ENCODE results near the gene IFT22. TPM values are rescaled to one million over a fixed set of nuclear protein-coding genes. Genes with fewer than 3 reads are reported as not detected.

The IFT22 gene
- total and polyA plus RNA-seq, 2 donors from 2014 or later = 42.5 to 92.7 TPM

DNA sequence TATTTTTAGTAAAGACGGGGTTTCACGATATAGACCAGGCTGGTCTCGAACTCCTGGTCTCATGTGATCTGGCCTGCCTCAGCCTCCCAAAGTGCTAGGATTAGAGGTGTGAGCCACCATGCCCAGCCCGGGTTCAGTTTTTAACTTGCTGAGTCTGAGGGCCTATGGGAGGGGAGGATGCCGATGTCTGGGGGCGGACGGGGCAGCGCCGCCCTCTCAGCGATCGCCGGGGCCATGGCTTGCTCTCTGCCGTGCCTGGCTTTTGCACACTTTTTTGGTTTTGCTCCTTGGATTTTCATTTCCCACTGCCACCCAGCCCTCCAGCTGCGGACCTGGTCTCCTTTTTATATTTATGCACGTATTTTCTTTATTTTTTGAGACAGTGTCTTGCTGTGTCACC, 25.9 kb upstream of the IFT22 start:
- intact Hi-C loops (cut with DNase I) = no loop called here
- Histone ChIP-seq H3K36me3 (ENCODE audit: control insufficient read depth in 2 of 3, insufficient read depth in 3 of 3, low read length in 3 of 3) (no peaks in the 10 kb centered on the region), H3K27me3 (ENCODE audit: control insufficient read depth, insufficient read depth, low read length) (no peaks in the 10 kb centered on the region), H3K4me1 (ENCODE audit: control insufficient read depth in 2 of 3, insufficient read depth in 2 of 3, low read depth in 1 of 3, low read length in 3 of 3) (no peaks in the 10 kb centered on the region), H3K4me3 (ENCODE audit: low read length in 3 of 3) (no peak overlapping the region), H3K27ac (ENCODE audit: low read depth in 2 of 2, low read length in 2 of 2) (no peak overlapping the region), H3K9me3 (ENCODE audit: control insufficient read depth in 2 of 3, insufficient read depth in 1 of 3, low read length in 3 of 3) (no peaks in the 10 kb centered on the region), H3K9ac (ENCODE audit: low read length in 3 of 3) (no peak overlapping the region)
- no peak for DNase-seq
- no peak for FAIRE-seq
- TF ChIP-seq, protein P1, sequence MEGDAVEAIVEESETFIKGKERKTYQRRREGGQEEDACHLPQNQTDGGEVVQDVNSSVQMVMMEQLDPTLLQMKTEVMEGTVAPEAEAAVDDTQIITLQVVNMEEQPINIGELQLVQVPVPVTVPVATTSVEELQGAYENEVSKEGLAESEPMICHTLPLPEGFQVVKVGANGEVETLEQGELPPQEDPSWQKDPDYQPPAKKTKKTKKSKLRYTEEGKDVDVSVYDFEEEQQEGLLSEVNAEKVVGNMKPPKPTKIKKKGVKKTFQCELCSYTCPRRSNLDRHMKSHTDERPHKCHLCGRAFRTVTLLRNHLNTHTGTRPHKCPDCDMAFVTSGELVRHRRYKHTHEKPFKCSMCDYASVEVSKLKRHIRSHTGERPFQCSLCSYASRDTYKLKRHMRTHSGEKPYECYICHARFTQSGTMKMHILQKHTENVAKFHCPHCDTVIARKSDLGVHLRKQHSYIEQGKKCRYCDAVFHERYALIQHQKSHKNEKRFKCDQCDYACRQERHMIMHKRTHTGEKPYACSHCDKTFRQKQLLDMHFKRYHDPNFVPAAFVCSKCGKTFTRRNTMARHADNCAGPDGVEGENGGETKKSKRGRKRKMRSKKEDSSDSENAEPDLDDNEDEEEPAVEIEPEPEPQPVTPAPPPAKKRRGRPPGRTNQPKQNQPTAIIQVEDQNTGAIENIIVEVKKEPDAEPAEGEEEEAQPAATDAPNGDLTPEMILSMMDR (IDR thresholded peaks at IDR 0.05; ENCODE audit: borderline replicate concordance, extremely low read depth, insufficient read depth) = no peak

DNA sequence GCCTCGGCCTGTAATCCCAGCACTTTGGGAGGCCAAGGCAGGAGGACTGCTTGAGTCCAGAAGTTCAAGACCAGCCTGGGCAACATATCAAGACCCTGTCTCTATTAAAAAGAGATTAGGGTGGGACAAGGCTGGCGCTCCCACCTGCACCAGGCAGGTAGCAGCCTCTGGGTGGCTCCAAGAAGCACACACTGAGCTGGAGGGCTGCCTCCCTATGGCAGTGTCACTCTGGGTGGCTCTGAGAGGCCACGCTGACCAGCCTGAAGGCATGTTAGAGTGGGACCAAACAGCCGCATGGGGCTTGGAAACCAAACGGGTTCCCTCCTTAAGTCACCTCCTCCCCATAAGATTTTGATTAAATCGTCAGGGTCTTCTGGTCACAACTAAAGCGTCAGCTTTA, 21.3 kb upstream of the IFT22 start:
- Histone ChIP-seq H3K4me1 (ENCODE audit: control insufficient read depth in 2 of 3, insufficient read depth in 2 of 3, low read depth in 1 of 3, low read length in 3 of 3) (no peaks in the 10 kb centered on the region), H3K27ac (ENCODE audit: low read depth in 2 of 2, low read length in 2 of 2) (no peak overlapping the region), H3K36me3 (ENCODE audit: control insufficient read depth in 2 of 3, insufficient read depth in 3 of 3, low read length in 3 of 3) (no peaks in the 10 kb centered on the region), H3K4me3 (ENCODE audit: low read length in 3 of 3) (no peak overlapping the region), H3K27me3 (ENCODE audit: control insufficient read depth, insufficient read depth, low read length) (no peaks in the 10 kb centered on the region), H3K9me3 (ENCODE audit: control insufficient read depth in 2 of 3, insufficient read depth in 1 of 3, low read length in 3 of 3) (no peaks in the 10 kb centered on the region), H3K9ac (ENCODE audit: low read length in 3 of 3) (no peak overlapping the region)
- FAIRE-seq (no peak), DNase-seq (no peak)
- TF ChIP-seq, protein P1 (IDR thresholded peaks at IDR 0.05; ENCODE audit: borderline replicate concordance, extremely low read depth, insufficient read depth) = no peak
- intact Hi-C loops (cut with DNase I) = no loop called here

DNA sequence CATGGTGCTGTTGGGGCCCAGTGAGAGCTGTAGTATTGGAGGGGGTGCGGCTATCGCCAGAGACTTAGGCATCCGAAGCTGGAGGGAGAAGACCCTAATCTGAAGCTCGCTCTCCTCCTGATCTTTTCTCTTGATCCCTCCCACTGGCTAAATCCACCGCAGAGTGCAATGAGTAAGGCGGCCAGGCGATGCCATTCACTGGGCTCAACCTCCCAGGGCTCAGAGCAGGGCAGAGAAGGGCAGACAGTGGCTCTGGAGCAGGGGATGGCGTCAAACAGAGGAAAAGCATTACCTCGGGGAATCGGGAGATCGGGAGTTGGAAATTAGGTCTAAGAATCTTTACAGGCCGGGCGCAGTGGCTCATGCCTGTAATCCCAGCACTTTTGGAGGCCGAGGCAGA, 18.8 kb upstream of the IFT22 start:
- intact Hi-C loops (cut with DNase I) = no loop called here

More for the DNA sequence above, 18.8 kb upstream of the IFT22 start:
- TF ChIP-seq, protein P1 (IDR thresholded peaks at IDR 0.05; ENCODE audit: borderline replicate concordance, extremely low read depth, insufficient read depth) = no peak
- no peaks in the 10 kb centered on the region for H3K9me3 ChIP-seq (ENCODE audit: control insufficient read depth in 2 of 3, insufficient read depth in 1 of 3, low read length in 3 of 3)
- H3K9ac ChIP-seq (ENCODE audit: low read length in 3 of 3) = no peak overlapping the region
- no peaks in the 10 kb centered on the region for H3K36me3 ChIP-seq (ENCODE audit: control insufficient read depth in 2 of 3, insufficient read depth in 3 of 3, low read length in 3 of 3)
- no peak overlapping the region for H3K27ac ChIP-seq (ENCODE audit: low read depth in 2 of 2, low read length in 2 of 2)
- DNase-seq = no peak
- FAIRE-seq = no peak
- no peak overlapping the region for H3K4me3 ChIP-seq (ENCODE audit: low read length in 3 of 3)
- no peaks in the 10 kb centered on the region for H3K27me3 ChIP-seq (ENCODE audit: control insufficient read depth, insufficient read depth, low read length)
- H3K4me1 ChIP-seq (ENCODE audit: control insufficient read depth in 2 of 3, insufficient read depth in 2 of 3, low read depth in 1 of 3, low read length in 3 of 3) = no peaks in the 10 kb centered on the region
